ENCODE results near the gene KCNH2. TPM values are rescaled to one million over a fixed set of nuclear protein-coding genes. Genes with fewer than 3 reads are reported as not detected.

Gene KCNH2
- total RNA-seq, 1 donor from 2014 or later = 6.9 TPM

DNA sequence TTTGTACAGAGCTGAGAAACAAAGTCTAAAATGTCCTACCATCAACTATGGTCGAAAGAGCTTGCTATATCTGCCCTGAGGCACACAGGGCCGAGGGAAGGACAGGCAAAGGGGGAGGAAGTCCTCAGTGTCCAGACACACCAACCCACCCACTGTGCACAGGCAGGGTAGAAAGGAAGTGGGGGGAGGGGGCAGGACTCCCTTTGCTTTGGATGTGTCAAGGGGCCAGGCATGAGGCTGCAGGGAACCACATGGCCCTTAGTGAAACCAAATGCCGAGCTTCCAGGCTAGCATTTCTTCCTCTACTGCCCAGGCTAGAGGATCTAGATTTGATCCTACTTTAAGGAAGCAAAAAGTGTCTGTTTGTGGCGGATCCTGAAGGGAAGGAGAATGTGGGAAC, 28.6 kb downstream of the KCNH2 start:
- no peak for DNase-seq (ENCODE audit: low read depth)

DNA sequence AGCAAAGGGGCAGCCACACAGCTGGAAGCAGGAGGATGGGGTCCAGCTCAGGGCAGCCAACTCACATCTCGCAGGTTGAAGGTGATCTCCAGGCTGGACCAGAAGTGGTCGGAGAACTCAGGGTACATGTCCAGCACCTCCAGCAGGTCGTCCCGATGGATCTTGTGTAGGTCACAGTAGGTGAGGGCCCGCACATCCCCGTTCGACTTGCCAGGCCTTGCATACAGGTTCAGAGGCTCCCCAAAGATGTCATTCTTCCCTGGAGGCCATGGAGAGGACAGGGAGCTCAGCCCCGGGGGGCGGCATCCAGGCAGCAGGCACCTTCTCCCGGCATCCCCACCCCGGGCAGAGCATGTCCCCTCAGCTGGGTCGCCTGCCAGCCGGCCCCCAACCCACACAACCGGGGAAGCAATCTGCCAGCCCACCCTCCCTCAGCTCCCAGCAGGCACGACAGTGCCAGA, 29.3 kb downstream of the KCNH2 start:
- DNase-seq (ENCODE audit: low read depth) = no peak

GRCh38 chr7:150947761-150948651, 30.1 kb downstream of the KCNH2 start:
- no peak for DNase-seq (ENCODE audit: low read depth)

GRCh38 chr7:150947241-150947745, 30.8 kb downstream of the KCNH2 start:
- DNase-seq (ENCODE audit: low read depth) = no peak

DNA sequence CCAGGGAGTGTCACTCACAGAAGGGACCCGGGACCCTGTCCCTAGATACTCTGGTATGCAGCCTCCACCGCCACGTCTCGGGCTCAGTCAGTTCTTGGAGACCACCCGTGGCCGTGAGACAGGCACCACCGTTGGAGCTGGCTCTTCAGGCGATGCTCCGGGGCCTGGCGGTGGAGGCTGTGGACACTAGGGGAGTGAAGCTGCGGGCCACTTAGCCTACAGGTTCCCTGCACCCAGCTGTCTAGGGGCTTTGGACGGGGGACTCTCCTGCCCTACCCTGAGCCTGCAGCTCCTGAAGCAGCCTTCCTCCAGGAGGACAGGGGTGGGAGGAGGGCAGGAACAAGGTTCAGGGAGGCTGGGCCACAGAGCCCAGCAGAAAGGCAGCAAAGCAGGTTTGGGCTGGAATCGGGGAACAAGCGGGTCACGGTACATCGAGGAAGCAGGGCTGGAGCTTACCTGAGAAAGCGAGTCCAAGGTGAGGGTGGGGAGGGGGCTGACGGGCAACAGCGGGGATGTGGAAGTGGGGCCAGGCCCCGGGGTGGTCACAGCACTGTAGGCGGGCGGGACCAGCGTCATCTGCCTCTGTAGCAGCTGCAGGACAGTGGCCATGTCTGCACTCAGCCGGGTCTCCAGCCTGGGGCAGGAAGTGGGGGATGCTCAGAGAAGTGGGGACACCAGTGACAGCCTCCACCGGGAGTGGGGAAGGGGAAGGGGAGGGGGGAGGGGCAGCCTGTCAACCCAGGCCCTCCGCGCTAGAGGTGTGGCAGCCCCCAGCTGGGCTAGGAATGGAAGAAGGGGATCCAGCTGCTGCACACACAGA, 31.5 kb downstream of the KCNH2 start:
- DNase-seq (ENCODE audit: low read depth) = no peak

- DNase-seq (ENCODE audit: low read depth) = no peak
Observed at GRCh38 chr7:150945853-150946420, 32.2 kb downstream of the KCNH2 start.

DNA sequence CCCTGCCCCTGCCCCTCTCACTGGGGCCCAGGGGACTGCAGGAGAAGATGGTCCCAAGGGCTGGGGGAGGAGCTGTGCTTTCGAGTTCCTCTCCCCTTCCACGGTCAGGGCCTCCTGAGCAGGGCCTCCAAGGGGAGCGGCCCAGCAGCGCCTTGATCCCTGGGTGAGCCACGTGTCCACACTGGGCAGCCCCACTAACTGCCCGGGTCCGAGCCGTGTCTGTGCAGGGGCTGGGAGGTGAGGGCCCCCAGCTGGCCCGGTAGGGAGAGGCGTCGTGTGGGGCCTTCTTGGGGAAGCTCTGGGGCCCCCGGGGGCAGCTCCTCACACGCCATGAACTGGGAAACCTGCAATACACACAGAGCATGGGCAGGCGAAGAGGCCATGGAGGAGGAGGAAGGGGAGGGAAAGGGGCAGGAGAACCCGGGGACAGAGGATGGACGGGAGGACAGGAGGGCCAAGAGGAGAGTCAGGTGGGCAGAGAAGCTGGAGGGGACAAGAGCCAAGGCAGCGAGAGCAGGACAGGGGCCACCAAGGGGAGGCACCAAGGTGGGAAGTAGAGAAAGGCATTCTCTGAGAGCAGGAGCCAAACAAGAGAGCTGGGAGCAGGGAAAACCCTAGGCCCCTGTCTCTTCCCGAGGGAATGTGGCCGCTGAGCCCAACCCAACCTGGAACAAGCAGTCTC, 32.8 kb downstream of the KCNH2 start:
- DNase-seq (ENCODE audit: low read depth) = no peak

DNA sequence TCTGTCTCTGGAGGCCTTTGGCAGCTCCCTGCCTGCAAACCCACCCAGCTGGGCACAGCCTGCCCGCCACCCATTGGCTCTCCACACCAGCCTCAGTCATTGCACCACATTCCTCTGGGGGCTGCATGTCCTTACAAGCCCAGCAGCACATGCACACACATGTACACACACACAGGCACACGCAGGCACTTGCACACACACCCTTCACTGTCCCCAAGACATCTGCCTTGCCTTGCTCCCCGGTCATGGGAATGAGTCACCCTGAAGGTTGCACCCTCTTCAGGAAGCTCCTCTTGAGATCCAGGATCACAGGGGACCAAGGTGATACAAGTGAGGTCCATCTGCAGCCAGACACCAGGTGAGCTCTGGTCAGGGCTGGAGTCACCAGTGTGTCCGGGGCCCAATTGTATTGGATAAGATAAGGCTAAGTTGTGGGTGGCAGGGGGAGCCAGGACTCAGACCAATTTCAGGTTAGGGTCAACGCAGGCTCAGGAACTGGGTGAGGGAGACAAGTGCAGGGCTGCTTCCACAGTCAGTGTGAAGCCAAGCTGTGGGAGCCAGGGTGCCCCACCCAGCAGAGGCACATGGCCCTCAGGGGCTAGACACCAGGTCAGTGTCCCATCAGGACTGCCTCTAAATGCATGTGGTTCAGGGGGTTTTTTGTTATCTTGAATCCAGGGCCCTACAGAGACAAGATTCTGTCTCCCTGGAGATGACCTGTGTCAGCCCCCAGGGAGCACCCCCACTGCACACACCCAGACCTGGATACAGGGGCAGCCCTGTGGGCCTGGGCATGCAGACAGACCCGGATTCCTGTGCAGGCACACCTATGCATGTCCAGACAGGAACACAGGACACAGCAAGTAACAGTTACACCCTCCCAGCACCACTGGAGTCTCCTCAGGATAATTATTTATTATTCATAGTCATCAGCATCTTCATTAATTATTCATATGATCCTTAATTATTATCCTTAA, 33.8 kb downstream of the KCNH2 start:
- DNase-seq (ENCODE audit: low read depth) = no peak

DNA sequence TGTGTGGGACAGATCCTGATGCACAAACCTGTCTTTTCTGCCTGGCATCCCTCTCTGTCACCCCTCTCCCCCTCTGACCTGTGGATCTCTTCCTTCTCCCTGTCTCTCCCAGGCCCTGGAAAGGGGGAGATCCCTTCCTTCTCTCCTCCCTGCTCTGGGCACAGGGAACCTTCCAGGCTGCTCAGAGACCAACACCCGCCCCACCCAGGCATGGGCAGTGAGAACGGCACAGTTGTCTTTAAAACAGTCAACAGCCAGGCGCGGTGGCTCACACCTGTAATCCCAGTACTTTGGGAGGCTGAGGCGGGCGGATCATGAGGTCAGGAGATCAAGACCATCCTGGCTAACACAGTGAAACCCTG, 34.7 kb downstream of the KCNH2 start:
- no peak for DNase-seq (ENCODE audit: low read depth)

DNA sequence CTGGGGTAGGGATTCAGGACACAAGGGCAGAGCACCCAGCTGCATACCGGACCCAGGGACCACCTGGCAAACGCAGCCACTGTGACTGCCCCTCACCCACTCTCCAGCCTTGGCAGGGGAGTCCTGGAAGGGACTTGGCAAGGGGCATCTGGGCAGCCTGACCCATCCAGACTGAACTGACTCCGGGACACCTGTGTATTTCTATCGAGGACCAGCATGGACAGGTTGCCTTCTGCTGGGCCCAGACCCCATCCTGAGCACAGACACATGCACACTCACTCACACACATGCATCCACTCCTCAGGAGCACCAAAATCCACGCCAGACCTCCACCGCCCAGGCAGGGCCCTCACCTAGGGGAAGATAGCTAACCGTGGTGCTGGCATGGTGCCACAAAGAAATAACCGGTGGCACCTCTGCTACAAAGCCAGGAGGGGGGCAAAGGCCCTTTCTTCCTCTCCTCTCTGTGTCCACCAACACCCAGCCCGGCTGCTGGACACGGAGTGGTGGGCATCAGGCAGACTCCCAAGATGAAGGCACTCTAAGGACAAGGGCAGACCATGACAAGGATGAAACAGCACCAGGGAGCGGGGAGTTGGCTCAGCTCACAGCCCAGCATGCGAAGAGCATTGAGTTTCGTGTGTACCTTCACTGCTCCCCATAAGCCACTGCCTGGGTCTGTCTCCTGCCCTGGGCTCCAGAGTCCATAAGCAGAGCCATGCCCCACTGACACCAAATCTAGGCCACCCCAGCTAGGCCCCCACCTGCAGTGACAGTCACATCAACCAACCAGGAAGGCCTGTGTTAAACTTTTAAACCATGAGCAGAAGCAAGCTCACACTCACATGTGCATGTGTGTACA, 35.3 kb downstream of the KCNH2 start:
- no peak for DNase-seq (ENCODE audit: low read depth)

- peak; percentile 42 for DNase-seq (ENCODE audit: low read depth)
Observed at GRCh38 chr7:150942001-150942590, 36.0 kb downstream of the KCNH2 start.

DNA sequence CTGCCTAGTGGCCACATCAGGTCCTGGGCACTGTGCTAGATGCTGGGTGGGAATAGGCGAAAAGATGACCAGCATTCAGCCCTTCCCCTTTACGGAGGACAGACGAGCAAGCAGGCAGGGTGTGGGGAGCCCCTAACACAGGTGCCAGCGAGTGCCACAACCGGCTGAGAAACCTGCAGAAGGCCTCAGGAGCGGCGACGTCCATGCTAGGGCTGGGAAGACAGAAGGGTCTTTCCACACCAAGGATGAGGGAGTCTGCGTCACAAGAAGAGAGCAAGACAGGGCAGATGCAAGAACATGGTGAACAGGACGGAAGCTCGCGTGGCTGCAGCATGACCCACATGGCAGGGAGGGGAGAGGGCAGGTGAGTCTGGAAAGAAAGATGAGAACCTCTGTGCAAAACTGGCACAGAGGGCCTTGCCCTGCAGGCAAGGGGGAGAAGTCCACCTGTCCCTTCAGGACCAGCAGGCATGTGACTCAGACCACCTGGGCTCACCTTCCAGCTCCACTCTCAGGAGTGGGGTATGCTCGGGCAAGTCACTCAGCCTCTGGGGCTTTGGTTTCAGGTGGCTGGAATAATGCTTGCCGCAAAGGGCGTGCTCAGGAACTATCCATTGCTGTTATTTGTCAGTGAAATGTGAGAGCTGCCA, 36.6 kb downstream of the KCNH2 start:
- no peak for DNase-seq (ENCODE audit: low read depth)

- no peak for DNase-seq (ENCODE audit: low read depth)
Observed at GRCh38 chr7:150940431-150941102, 37.6 kb downstream of the KCNH2 start.

GRCh38 chr7:150939466-150939865, 38.7 kb downstream of the KCNH2 start:
- no peak for DNase-seq (ENCODE audit: low read depth)

DNA sequence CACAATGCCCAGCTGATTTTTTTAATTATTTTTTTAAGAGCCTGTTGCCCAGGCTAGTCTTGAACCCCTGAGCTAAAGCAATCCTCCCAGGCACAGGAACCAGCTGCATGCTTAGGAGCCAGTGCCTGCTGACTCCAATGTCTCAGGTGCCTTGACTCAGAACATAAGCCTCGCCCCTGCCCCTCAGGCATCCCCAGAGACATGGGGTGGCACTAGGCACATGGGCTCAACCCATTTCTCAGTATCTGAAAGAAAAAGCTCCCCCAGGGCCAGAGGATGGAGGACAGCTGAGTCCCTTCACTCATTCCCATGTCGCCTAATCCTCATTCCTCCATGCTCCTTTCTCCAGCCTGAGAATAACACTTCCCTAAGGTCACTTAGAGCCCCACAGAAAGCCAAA, 39.1 kb downstream of the KCNH2 start:
- no peak for DNase-seq (ENCODE audit: low read depth)

DNA sequence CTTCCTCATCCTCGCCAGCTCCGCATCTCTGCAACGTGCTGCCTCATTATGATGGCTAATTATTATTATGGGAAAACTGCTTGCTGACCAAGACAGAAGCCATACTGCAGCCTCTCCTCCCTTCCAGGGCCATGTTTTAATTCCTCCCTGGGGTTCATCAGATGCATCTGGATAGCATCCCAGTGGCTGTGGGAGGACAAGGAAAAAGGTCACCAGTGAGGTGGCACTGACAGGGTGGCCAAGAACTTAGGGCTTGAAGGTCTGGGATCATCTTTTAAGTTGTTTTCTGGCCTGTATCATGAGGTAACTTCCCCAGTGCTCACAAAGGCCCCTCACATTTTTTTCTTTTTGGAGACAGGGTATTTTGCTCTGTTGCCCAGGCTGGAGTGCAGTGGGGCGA, 39.6 kb downstream of the KCNH2 start:
- no peak for DNase-seq (ENCODE audit: low read depth)

GRCh38 chr7:150937848-150938561, 40.1 kb downstream of the KCNH2 start:
- peak; percentile 13 for DNase-seq (ENCODE audit: low read depth)

Measured in myocyte (in vitro differentiated cells).